Ectodermal cell (in vitro differentiated cells): Measurements from ENCODE around the gene NEGR1.

Experiments
- H3K27ac ChIP-seq: 2 replicates; pipeline ENCODE4 v1.7.0; 2013; ENCODE audit warnings: mild to moderate bottlenecking, low read depth, low read length; ENCODE audit not compliant: insufficient read depth, poor library complexity, severe bottlenecking
- H3K27me3 ChIP-seq: 2 replicates; pipeline ENCODE4 v1.7.0; 2013; ENCODE audit warnings: mild to moderate bottlenecking, low read length; ENCODE audit not compliant: insufficient read depth, control insufficient read depth, poor library complexity, severe bottlenecking
- H3K36me3 ChIP-seq: one replicate; pipeline ENCODE4 v1.7.0; 2013; ENCODE audit warnings: low read length; ENCODE audit not compliant: control insufficient read depth, insufficient read depth
- H3K4me1 ChIP-seq: one replicate; pipeline ENCODE4 v1.7.0; 2013; ENCODE audit warnings: low read length; ENCODE audit not compliant: control insufficient read depth, insufficient read depth
- H3K4me3 ChIP-seq: 2 replicates; pipeline ENCODE4 v1.7.0; 2013; ENCODE audit warnings: low read depth, low read length, control low read depth; ENCODE audit not compliant: insufficient read depth
- H3K9me3 ChIP-seq: 2 replicates; pipeline ENCODE4 v1.7.0; 2013; ENCODE audit warnings: mild to moderate bottlenecking, low read length, moderate library complexity; ENCODE audit not compliant: control insufficient read depth
- WGBS, 2 experiments: methylation state at CpG; one replicate each; pipeline ENCODE4 v1.1.7; 2013; ENCODE audit warnings: missing lambda C conversion rate in 2 of 2; 5-methylcytosine and 5-hydroxymethylcytosine counted together

NEGR1 gene

GRCh38 chr1:72011721-72012120 lies 270.6 kb downstream of the NEGR1 start:
- Histone ChIP-seq H3K4me3 (no peak overlapping the region), H3K27me3 (no peaks in the 10 kb centered on the region), H3K4me1 (no peaks in the 10 kb centered on the region), H3K27ac (no peak overlapping the region), H3K36me3 (no peaks in the 10 kb centered on the region), H3K9me3 (peaks cover 2% of the 10 kb centered on the region)
- 94% methylated on average over 5 to 6 of the region's 6 CpGs for WGBS, 2 experiments

GRCh38 chr1:72010094-72010431 lies 272.3 kb downstream of the NEGR1 start:
- H3K4me1 ChIP-seq = no peaks in the 10 kb centered on the region
- WGBS, 2 experiments = 89 to 91% methylated on average over 3 of the region's 3 CpGs

GRCh38 chr1:72009173-72010093 lies 272.9 kb downstream of the NEGR1 start:
- 95 to 96% methylated on average over 5 of the region's 6 CpGs for WGBS, 2 experiments
- Histone ChIP-seq H3K27ac (no peak overlapping the region), H3K4me1 (no peaks in the 10 kb centered on the region), H3K36me3 (no peaks in the 10 kb centered on the region), H3K4me3 (no peak overlapping the region), H3K9me3 (no peaks in the 10 kb centered on the region), H3K27me3 (no peaks in the 10 kb centered on the region)

More at GRCh38 chr1:72010094-72010431, 272.3 kb downstream of the NEGR1 start:
- H3K9me3 ChIP-seq = no peaks in the 10 kb centered on the region
- H3K27ac ChIP-seq = no peak overlapping the region
- no peaks in the 10 kb centered on the region for H3K36me3 ChIP-seq
- no peaks in the 10 kb centered on the region for H3K27me3 ChIP-seq
- no peak overlapping the region for H3K4me3 ChIP-seq

GRCh38 chr1:72007312-72007711 lies 275.0 kb downstream of the NEGR1 start:
- no peak overlapping the region for H3K4me3 ChIP-seq
- H3K27ac ChIP-seq = no peak overlapping the region
- no peaks in the 10 kb centered on the region for H3K27me3 ChIP-seq
- H3K36me3 ChIP-seq = no peaks in the 10 kb centered on the region
- no peaks in the 10 kb centered on the region for H3K9me3 ChIP-seq
- no peaks in the 10 kb centered on the region for H3K4me1 ChIP-seq
- WGBS, 2 experiments = 89 to 100% methylated on average over 1 of the region's 2 CpGs

- no peak overlapping the region for H3K4me3 ChIP-seq
- H3K9me3 ChIP-seq = no peaks in the 10 kb centered on the region
- WGBS, 2 experiments = 64 to 83% methylated on average over 1 of the region's 1 CpG
- no peak overlapping the region for H3K27ac ChIP-seq
- no peaks in the 10 kb centered on the region for H3K4me1 ChIP-seq
- no peaks in the 10 kb centered on the region for H3K36me3 ChIP-seq
- H3K27me3 ChIP-seq = no peaks in the 10 kb centered on the region
Observed at GRCh38 chr1:72006092-72006491, 276.2 kb downstream of the NEGR1 start.

GRCh38 chr1:72003092-72003491 lies 279.2 kb downstream of the NEGR1 start:
- H3K27me3 ChIP-seq = no peaks in the 10 kb centered on the region
- H3K27ac ChIP-seq = no peak overlapping the region

GRCh38 chr1:72000809-72001208 lies 281.5 kb downstream of the NEGR1 start:
- 84 to 88% methylated on average over 4 of the region's 4 CpGs for WGBS, 2 experiments
- H3K4me1 ChIP-seq = no peaks in the 10 kb centered on the region

More at GRCh38 chr1:72003092-72003491, 279.2 kb downstream of the NEGR1 start:
- 90 to 92% methylated on average over 2 to 3 of the region's 3 CpGs for WGBS, 2 experiments
- no peaks in the 10 kb centered on the region for H3K9me3 ChIP-seq
- no peaks in the 10 kb centered on the region for H3K36me3 ChIP-seq
- H3K4me1 ChIP-seq = no peaks in the 10 kb centered on the region
- H3K4me3 ChIP-seq = no peak overlapping the region

GRCh38 chr1:71994646-71995045 lies 287.7 kb downstream of the NEGR1 start:
- Histone ChIP-seq H3K4me3 (no peak overlapping the region), H3K9me3 (no peaks in the 10 kb centered on the region), H3K4me1 (no peaks in the 10 kb centered on the region), H3K27me3 (no peaks in the 10 kb centered on the region), H3K27ac (no peak overlapping the region), H3K36me3 (no peaks in the 10 kb centered on the region)
- 95 to 98% methylated on average over 2 to 3 of the region's 3 CpGs for WGBS, 2 experiments

More at GRCh38 chr1:72000809-72001208, 281.5 kb downstream of the NEGR1 start:
- Histone ChIP-seq H3K4me3 (no peak overlapping the region), H3K27ac (no peak overlapping the region), H3K27me3 (no peaks in the 10 kb centered on the region), H3K36me3 (no peaks in the 10 kb centered on the region), H3K9me3 (no peaks in the 10 kb centered on the region)

GRCh38 chr1:71987181-71987580 lies 295.2 kb downstream of the NEGR1 start:
- Histone ChIP-seq H3K36me3 (no peaks in the 10 kb centered on the region), H3K27ac (no peak overlapping the region), H3K4me3 (no peak overlapping the region), H3K9me3 (no peaks in the 10 kb centered on the region), H3K27me3 (no peaks in the 10 kb centered on the region), H3K4me1 (no peaks in the 10 kb centered on the region)
- 96% methylated on average over 6 of the region's 6 CpGs for WGBS, 2 experiments

- no peaks in the 10 kb centered on the region for H3K9me3 ChIP-seq
- no peaks in the 10 kb centered on the region for H3K36me3 ChIP-seq
- H3K27me3 ChIP-seq = no peaks in the 10 kb centered on the region
- H3K4me3 ChIP-seq = no peak overlapping the region
- H3K4me1 ChIP-seq = no peaks in the 10 kb centered on the region
- 85 to 91% methylated on average over 3 of the region's 3 CpGs for WGBS, 2 experiments
- no peak overlapping the region for H3K27ac ChIP-seq
Observed at GRCh38 chr1:71986160-71986559, 296.2 kb downstream of the NEGR1 start.
